Chondrocyte (in vitro differentiated cells): ENCODE data around the gene CSNK2A1. TPM values are rescaled to one million over a fixed set of nuclear protein-coding genes. Genes with fewer than 3 reads are reported as not detected.

Source experiments
- DNase-seq: peaks from one replicate; pipeline ENCODE4 v3.0.0; 2021; ENCODE audit warnings: mixed read lengths, low spot score
- H3K27ac Mint-ChIP-seq: one replicate; pipeline ENCODE4 v1.8.0; 2021; ENCODE audit warnings: mild to moderate bottlenecking, moderate library complexity, mixed read lengths; ENCODE audit not compliant: unreplicated experiment
- H3K27me3 Mint-ChIP-seq: 2 replicates; pipeline ENCODE4 v1.8.0; 2021; ENCODE audit warnings: low read depth, mixed read lengths
- H3K36me3 Mint-ChIP-seq: 2 replicates; pipeline ENCODE4 v1.8.0; 2021; ENCODE audit warnings: low read depth, mixed read lengths
- H3K4me1 Mint-ChIP-seq: 2 replicates; pipeline ENCODE4 v1.8.0; 2021; ENCODE audit warnings: low read depth, mild to moderate bottlenecking, mixed read lengths
- H3K4me3 Mint-ChIP-seq: one replicate; pipeline ENCODE4 v1.8.0; 2021; ENCODE audit warnings: mild to moderate bottlenecking, moderate library complexity, mixed read lengths; ENCODE audit not compliant: unreplicated experiment
- H3K9me3 Mint-ChIP-seq: 2 replicates; pipeline ENCODE4 v1.8.0; 2021; ENCODE audit warnings: low read depth, mixed read lengths
- total RNA-seq: library from RNA; stranded (reverse); gene quantifications from 3 replicates; pipeline ENCODE4 v1.2.1, GENCODE V29; 2021
- TF ChIP-seq, protein P1 (sequence below): fragments of 200-600 bp; sonication (generic); IDR thresholded peaks from 2 replicates; pipeline ENCODE4 v1.5.0; 2021; ENCODE audit warnings: antibody characterized with exemption, mild to moderate bottlenecking, moderate library complexity

CSNK2A1 gene
- total RNA-seq, 1 donor from 2014 or later, result 122 TPM

DNA sequence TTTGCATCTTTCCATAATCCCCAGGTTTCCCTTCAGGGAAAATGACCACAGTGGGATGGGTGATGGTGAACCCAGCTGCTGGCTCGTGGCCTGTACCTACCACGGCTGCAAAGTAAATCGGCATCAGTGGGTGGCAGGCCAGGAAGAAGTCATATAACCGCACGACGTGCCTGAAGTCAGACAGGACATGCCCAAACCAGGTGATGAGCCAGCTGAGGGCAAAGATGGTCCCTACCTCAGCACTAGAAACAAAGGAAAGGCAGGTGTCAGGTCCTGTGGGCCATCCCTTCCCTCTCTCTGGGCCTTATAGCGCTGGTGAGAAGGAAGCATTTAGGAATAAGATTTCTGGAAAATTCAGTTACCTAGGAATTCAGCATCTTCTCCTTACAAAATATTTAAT lies 103.4 kb downstream of the CSNK2A1 start:
- Mint-ChIP-seq H3K9me3 (no peaks in the 10 kb centered on the region), H3K27me3 (no peaks in the 10 kb centered on the region), H3K27ac (no peak overlapping the region), H3K4me1 (peaks cover 25% of the 10 kb centered on the region), H3K4me3 (no peak overlapping the region), H3K36me3 (peaks cover 44% of the 10 kb centered on the region)
- DNase-seq, result no peak
- TF ChIP-seq, protein P1, sequence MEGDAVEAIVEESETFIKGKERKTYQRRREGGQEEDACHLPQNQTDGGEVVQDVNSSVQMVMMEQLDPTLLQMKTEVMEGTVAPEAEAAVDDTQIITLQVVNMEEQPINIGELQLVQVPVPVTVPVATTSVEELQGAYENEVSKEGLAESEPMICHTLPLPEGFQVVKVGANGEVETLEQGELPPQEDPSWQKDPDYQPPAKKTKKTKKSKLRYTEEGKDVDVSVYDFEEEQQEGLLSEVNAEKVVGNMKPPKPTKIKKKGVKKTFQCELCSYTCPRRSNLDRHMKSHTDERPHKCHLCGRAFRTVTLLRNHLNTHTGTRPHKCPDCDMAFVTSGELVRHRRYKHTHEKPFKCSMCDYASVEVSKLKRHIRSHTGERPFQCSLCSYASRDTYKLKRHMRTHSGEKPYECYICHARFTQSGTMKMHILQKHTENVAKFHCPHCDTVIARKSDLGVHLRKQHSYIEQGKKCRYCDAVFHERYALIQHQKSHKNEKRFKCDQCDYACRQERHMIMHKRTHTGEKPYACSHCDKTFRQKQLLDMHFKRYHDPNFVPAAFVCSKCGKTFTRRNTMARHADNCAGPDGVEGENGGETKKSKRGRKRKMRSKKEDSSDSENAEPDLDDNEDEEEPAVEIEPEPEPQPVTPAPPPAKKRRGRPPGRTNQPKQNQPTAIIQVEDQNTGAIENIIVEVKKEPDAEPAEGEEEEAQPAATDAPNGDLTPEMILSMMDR, result no peak

DNA sequence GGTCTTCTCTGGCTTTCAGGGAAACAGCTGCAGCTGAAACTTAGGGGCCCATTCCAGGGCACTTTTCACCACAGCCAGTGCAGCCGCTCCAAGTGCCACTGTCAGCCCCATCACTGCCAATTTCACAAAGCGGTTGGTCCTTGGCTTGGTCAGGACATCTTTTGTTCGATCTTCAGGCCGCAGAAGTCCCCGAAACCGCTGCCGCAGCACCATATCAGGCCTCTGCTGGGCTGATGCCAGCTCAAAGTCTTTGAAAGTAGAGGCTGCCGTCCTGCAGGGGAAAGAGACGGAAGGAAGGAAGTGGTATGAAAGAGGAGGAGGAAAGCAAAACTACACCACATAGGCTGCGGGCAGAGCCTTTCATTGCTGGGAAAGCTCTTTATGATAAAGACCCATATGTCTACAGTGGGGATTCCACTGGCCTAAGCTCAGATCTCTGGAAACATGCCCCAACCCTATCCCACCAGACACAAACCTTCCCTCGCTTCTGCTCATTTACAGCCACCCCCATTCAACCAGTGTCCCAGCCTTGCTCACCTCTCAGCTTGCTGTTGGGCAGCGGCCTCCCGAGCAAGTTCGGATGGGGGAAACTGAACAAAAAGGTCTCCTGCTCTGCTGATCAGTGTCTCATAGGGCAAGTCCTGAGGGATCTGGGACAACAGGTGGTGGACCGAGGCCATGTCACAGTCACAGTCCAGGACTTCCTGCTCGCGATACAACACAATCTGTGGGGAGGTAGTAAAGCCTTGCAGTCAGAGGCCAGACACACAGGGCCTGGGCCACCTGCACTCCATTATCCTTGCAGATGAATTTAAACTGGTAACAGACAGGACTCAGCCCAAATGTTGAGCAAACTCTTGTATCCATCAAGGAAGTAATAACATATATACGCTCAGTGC lies 104.8 kb downstream of the CSNK2A1 start:
- H3K27me3 Mint-ChIP-seq, result no peaks in the 10 kb centered on the region
- H3K36me3 Mint-ChIP-seq, result peaks cover 44% of the 10 kb centered on the region
- peaks cover 15% of the 10 kb centered on the region for H3K4me1 Mint-ChIP-seq
- H3K9me3 Mint-ChIP-seq, result no peaks in the 10 kb centered on the region
- no peak for DNase-seq
- TF ChIP-seq, protein P1, result no peak
- H3K27ac Mint-ChIP-seq, result no peak overlapping the region
- H3K4me3 Mint-ChIP-seq, result no peak overlapping the region

DNA sequence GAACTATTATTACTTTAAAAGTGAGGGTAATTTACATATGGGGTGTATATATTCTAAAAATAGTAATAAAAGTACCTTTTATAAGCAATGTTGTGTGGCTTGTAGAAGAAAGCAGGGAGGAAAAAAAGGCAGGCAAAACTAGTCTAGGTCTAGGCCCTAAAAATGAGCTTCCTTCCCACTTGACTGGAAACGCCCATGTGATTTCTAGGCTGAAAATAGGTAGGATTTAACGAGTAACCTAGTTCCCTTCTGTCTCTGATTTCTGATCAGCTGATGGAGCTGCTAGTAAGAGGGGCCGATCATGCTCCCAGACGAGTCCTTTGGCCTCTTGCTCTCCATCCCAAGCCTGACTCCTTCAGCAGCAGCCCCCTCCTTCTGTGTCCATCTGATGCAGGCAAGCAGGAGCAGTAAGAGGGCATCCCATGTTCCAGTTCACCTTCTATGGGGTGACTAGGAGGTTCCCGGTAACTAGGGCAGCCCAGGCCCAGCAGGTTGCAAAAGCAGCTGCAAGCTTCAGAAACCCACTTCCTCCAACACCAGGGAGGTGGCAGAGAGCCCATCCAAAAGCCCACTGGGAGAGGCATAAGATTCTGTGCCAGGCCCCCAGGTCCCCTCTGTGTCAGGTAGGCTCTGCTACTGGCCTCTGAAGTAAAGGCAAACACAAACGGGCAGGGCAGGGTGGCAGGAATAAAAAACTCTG lies 105.7 kb downstream of the CSNK2A1 start:
- Mint-ChIP-seq H3K4me1 (peaks cover 7% of the 10 kb centered on the region), H3K9me3 (no peaks in the 10 kb centered on the region), H3K4me3 (no peak overlapping the region), H3K27me3 (no peaks in the 10 kb centered on the region), H3K27ac (no peak overlapping the region), H3K36me3 (peaks cover 44% of the 10 kb centered on the region)
- TF ChIP-seq, protein P1, result no peak
- DNase-seq, result no peak

DNA sequence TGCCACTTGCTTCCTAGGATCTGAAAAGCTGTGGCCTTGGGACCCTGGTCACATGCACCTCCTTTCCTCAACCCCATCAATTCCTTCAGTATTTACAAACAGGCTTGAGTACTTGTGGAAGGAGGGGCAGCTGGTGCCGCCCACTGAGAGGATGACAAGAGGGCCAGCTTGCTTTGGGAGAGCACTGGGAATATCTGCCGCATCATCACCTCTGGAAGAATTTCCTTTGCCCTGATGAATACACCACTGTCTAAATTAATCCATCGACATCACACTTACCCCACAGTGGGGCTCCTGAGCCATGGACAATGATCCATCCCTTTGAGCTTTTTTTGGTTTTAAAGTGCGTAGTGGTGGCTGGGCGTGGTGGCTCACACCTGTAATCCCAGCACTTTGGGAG lies 107.1 kb downstream of the CSNK2A1 start:
- Mint-ChIP-seq H3K4me1 (peaks cover 9% of the 10 kb centered on the region), H3K9me3 (no peaks in the 10 kb centered on the region), H3K27me3 (no peaks in the 10 kb centered on the region), H3K4me3 (no peak overlapping the region), H3K27ac (peak overlapping the region; percentile 57), H3K36me3 (peaks cover 36% of the 10 kb centered on the region)
- TF ChIP-seq, protein P1, result no peak
- no peak for DNase-seq

DNA sequence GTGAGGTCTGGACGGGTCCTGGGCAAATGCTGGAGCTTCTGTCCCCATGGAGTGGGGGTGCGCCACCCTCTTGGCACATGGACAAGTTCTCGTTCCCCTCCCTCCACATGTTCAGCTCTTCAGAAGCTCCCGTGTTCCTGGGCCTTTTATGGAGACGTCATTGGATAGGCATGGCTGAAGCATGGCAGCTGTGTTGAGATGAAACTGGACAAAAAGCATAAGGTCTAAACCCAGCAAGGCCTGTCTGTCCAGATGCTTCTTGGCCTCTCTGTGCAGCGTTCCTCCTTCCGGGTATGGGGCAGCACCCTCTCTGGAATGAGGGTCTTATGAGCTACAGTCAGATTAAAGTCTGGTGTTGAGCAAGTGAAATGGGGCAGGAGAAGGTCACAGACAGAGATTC lies 108.0 kb downstream of the CSNK2A1 start:
- DNase-seq, result no peak
- Mint-ChIP-seq H3K27ac (no peak overlapping the region), H3K27me3 (no peaks in the 10 kb centered on the region), H3K4me3 (no peak overlapping the region), H3K36me3 (peaks cover 34% of the 10 kb centered on the region), H3K4me1 (peaks cover 8% of the 10 kb centered on the region), H3K9me3 (no peaks in the 10 kb centered on the region)
- TF ChIP-seq, protein P1, result no peak
